Measurements from ENCODE around the gene UGGT2.
"Not testable (repeated sequence)": the region's sequence is repeated elsewhere in the genome, so short reads cannot be mapped to it uniquely, and the experiment has no call there.

The UGGT2 gene

DNA sequence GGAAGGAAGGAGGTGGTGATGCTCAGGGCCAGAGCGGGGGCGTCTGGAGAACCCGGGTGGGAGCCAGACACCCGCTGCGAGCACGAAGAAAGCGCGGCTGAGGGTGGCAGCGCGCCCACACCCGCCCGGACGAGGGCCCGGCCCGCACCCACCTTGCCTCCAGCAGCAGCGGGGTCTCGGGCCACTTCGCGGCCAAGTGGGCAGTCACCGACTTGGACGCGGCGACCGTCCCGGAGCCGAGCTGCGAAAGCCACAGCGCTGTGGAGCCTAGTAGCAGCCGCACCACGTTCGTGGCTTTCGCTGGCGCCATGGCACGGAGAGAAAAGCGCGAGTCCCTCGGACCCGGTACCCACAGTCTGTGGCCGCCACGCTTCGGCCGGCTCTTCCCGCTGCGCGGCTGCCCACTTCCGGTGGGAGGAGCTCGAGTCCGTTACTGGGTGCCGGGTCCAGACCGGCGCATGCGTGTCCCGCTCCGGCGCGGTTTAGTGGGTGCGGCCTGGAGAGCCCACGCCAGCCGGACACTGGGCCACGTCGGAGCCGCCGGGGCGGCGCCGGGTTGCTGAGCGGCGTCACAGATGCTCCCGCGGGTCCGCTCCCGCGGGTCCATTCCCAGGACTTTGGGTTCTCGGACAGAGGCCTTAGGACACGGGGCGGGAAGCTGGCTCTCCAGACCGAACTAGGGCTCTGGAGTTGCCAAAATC is at the start of gene UGGT2:
TSS of gene UGGT2 (minus strand) at position 399 of the 701 bp plus-strand sequence. CDS start at position 310, 89 bp downstream.
- peak; percentile 91 to 97 for DNase-seq

GRCh38 chr13:96100457-96101220 is 47.4 kb upstream of the UGGT2 start:
- DNase-seq: no peak

GRCh38 chr13:96093296-96094006 is 40.2 kb upstream of the UGGT2 start:
- DNase-seq: no peak

DNA sequence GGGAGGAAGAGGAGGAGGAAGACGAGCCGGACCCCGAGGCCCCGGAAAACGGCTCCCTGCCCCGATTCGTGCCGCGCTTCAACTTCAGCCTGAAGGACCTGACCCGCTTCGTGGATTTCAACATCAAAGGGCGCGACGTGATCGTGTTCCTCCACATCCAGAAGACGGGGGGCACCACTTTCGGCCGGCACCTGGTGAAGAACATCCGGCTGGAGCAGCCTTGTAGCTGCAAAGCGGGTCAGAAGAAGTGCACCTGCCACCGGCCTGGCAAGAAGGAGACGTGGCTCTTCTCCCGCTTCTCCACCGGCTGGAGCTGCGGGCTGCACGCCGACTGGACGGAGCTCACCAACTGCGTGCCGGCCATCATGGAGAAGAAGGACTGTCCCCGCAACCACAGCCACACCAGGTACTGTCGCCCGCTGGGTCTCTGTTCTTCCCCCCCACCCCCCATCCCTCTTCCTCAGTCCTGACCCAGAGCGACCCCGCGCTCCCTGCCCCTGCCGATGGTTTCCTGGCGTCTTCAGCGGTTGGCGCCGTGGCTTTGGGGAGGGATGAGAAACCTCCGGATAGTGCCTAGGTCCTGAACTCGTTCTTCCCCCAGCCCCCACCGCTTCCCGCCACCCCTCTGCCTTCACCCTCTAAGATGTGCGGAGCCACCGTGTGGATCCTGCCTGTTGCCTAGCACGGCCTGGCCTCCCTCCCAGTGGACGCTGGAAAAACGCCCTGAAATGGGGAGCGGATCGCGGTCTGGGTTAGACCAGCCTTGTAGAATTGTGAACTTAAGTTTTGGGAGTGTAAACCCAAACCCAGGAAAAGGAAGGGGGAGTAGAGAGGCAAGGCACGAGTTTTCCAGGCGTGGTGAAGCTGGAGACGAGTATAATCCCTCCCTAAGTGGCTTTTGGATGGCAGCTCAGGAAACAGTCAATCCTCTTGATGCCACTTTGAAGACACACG is 38.2 kb upstream of the UGGT2 start:
- DNase-seq: peak; percentile 24 to 68

GRCh38 chr13:96090240-96091101 is 37.3 kb upstream of the UGGT2 start:
- no peak for DNase-seq

DNA sequence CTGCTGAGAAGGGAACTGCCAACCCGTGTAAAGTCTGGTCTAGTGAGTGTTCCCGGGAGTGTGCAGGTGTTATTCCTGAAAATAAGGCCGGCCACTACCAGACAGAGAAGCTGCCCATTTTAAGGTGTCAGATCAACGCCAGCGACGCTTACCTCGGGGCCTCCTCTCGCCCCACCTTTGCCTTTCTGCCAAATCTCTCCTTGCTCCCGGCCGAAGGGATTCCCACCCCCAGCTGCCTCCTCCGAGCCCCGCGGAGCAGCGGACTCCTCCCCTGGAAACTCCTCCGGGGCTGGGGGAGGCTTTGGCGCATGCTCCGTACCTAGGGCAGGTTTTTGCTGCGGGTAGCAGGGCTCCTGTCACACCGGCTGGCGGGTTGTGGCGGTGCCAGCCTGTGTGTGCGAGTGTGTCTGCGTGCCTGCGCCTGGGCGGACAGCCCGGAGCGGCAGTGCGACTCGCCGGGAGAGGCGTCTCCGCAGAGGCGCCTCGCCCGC is 36.6 kb upstream of the UGGT2 start, which contains the start of gene HS6ST3:
TSS of gene HS6ST3 (plus strand) at position 359 of the 491 bp plus-strand sequence.
- peak; percentile 46 to 54 for DNase-seq

DNA sequence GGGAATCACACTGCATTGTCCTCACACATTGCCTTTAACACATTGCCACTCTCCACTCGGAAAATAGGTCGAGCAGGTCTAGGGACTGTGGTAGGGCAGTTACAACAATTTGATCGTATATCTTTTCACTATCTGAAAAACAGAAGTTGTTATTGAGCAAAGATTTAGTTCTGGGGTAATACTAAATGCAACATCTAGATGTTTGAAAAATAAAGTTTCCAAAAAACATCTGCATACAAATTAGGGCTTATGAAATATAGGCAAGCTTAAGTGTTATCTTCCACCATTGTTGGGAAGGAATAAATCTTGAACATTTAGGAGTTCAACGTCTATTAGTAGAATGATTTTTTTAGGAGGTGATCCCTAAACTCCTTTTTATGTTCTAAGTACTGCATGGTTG is 35.9 kb upstream of the UGGT2 start:
- no peak for DNase-seq

GRCh38 chr13:96086736-96087135 is 33.5 kb upstream of the UGGT2 start:
- DNase-seq: no peak

DNA sequence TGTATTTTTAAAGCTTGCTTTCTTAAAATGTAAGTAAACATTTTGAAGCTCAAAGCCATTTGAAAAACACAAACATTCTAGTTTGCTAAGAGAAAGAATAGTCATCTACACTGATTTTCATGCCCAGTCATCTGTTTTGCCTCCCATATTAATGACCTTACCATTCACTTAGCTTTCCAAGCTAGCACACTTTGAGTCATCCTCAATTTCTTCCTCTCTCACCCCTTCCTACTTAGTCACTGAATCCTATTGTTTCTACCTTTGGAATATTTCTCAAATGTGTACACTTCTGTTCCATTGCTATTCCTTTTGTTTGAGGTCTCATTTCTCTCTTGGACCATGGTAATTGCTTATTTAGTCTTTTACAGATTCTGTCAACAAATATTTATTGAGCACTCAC is 29.4 kb upstream of the UGGT2 start:
- no peak for DNase-seq

DNA sequence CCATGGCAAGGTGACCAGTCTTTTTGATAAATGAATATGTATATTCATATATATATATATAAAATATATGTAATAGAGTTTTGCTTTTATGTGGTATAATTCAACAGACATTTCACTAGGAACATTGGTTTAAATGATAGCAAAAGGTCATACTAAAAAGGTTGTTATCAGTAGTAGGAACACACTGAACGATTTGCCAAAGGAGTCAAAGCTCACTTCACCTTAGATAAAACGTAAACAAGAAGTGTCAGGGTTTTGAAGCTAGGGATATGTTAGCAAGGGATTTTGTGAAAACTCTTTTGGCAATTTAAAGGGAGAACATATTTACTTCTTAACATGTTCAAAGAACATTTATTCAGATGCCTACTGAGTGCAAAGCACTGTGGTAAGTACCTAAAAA is 28.7 kb upstream of the UGGT2 start:
- DNase-seq: no peak

DNA sequence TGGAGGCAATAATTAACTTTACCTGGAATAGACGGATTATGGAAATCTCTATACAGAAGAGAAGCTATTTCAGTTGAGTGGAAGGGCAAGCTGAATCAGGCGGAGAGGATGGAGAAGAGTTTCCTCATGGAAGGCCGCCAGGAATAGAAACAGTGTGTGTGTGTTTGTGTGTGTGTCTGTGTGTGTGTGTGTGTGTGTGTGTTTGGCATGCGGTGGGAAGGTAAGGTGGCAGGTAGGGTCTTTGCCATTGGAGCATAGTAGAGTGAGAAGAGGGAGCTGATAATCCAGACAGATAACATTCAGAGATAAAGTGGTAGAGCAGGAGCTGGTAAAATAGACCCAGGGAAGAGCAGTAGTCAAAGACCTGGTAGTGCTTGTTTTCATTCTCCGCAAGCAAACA is 27.5 kb upstream of the UGGT2 start:
- DNase-seq: no peak

GRCh38 chr13:96075953-96076543 is 22.8 kb upstream of the UGGT2 start:
- no peak for DNase-seq

GRCh38 chr13:96072392-96072791 is 19.2 kb upstream of the UGGT2 start:
- DNase-seq: no peak

GRCh38 chr13:96071504-96071903 is 18.3 kb upstream of the UGGT2 start:
- DNase-seq: no peak

DNA sequence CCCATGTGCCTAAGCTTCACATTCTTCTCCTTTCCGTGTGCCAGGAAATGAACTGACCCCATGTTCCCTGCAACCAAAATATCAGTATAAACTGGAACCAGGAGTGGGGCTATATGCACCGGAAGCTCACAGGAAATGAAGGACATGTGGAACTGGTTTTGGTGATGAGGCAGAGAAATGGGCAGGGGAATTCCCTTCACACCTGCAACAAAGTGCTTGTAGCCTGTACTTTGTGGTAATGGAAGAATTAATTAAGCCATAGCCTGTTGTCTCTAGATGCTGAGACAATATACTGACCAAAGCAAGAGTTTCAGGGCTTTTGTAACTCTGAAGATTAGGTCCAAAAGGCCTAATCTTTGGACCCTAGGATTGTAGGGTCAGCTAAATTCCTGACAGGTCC is 15.5 kb upstream of the UGGT2 start:
- DNase-seq: no peak

- DNase-seq: no peak
Observed at GRCh38 chr13:96065849-96066248, 12.6 kb upstream of the UGGT2 start.

DNA sequence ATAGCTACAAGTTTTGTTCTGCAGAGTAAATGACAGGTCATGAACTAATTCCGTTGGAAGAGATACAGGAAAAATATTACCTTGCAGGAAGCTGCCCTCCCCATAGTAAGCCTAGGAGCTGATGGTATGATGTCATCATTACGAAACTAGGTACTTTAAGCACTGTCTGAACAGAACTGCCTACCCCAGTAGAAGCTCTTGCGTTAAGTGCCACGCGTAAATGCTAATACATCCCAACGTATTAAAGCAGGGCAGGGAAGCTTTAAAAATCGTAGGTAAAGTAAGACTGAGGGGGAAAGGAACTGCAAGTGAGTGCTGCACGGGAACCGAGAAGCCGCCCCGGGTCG is 572 bp downstream of the UGGT2 start:
- peak; percentile 2 to 16 for DNase-seq

- DNase-seq: not testable (repeated sequence)
Observed at GRCh38 chr13:96051946-96052345, 1.3 kb downstream of the UGGT2 start.

GRCh38 chr13:96051491-96051890 is 1.7 kb downstream of the UGGT2 start:
- DNase-seq: not testable (repeated sequence)

- DNase-seq: not testable (repeated sequence)
Observed at GRCh38 chr13:96050955-96051354, 2.2 kb downstream of the UGGT2 start.
